Lung (tissue), 12 donors: Measurements from ENCODE around the gene CDSN. TPM values are rescaled to one million over a fixed set of nuclear protein-coding genes. Genes with fewer than 3 reads are reported as not detected.

Experiments
- ATAC-seq: fragments of 200-7000 bp; cut with Tn5 transposase; one replicate; pipeline ENCODE4 v1.9.1; 2020; ENCODE audit warnings: moderate number of reproducible peaks; ENCODE audit not compliant: insufficient read depth, low FRiP score
- DNase-seq, 3 donors: peaks; one replicate each; pipeline ENCODE4 v3.0.0-alpha.2; 2013 to 2017
- H3K27ac ChIP-seq, 2 donors: one replicate each; pipeline ENCODE4 v1.5.1; 2013; ENCODE audit warnings: mild to moderate bottlenecking in 2 of 2, moderate library complexity in 2 of 2, control low read depth in 1 of 2, inconsistent platforms in 1 of 2, low read depth in 1 of 2, low read length in 1 of 2
- H3K27me3 ChIP-seq, 3 donors: one replicate each; pipeline ENCODE4 v1.5.1; 2013; ENCODE audit warnings: low read length in 2 of 3; ENCODE audit not compliant: control insufficient read depth in 3 of 3, insufficient read depth in 3 of 3
- H3K36me3 ChIP-seq, 4 donors: one replicate each; pipeline ENCODE4 v1.5.1; 2013; ENCODE audit warnings: low read length in 4 of 4, mild to moderate bottlenecking in 1 of 4, moderate library complexity in 1 of 4; ENCODE audit not compliant: control insufficient read depth in 4 of 4, insufficient read depth in 4 of 4
- H3K4me1 ChIP-seq, 5 donors: one replicate each; pipeline ENCODE4 v1.5.1; 2013; ENCODE audit warnings: low read length in 5 of 5, mild to moderate bottlenecking in 2 of 5, moderate library complexity in 1 of 5; ENCODE audit not compliant: control insufficient read depth in 5 of 5, insufficient read depth in 5 of 5
- H3K4me3 ChIP-seq: one replicate; pipeline ENCODE4 v1.5.1; 2013; ENCODE audit warnings: mild to moderate bottlenecking, control low read depth, moderate library complexity
- H3K9ac ChIP-seq, 2 donors: one replicate each; pipeline ENCODE4 v1.5.1; 2013; ENCODE audit warnings: low read length in 2 of 2, control low read depth in 1 of 2; ENCODE audit not compliant: insufficient read depth in 1 of 2
- H3K9me3 ChIP-seq, 4 donors: one replicate each; pipeline ENCODE4 v1.5.1; 2013; ENCODE audit warnings: low read length in 3 of 4, mild to moderate bottlenecking in 1 of 4, moderate library complexity in 1 of 4; ENCODE audit not compliant: control insufficient read depth in 4 of 4, insufficient read depth in 3 of 4
- CTCF ChIP-seq: IDR thresholded peaks from 2 replicates; pipeline ENCODE4 v1.5.1; 2012; ENCODE audit warnings: mild to moderate bottlenecking; ENCODE audit errors: control extremely low read depth, extremely low read depth
- WGBS, 2 donors: extraction: QIAGEN DNeasy Blood & Tissue Kit; methylation state at CpG; one replicate each; pipeline ENCODE4 v1.1.7; 2013; 5-methylcytosine and 5-hydroxymethylcytosine counted together
- polyA plus RNA-seq, 2 donors: library from polyadenylated mRNA; stranded (reverse); fragments of 200-250 nt; gene quantifications; one replicate each; pipeline ENCODE4 v1.2.1, GENCODE V29; 2013
- total RNA-seq, 2 donors: library from RNA; depleted of rRNA in 1 of 2; stranded (reverse); fragments of >200 nt in 1 of 2; gene quantifications; one replicate each; pipeline ENCODE4 v1.2.1, GENCODE V29; 2014 to 2021
- donor health status: control.
- donor health status: control.
- donor health status: Bipolar disorder and iron deficiency.
- donor health status: healthy.
- donor health status: DM: yes; HTN: yes; CAD: no.

CDSN gene
- total and polyA plus RNA-seq, 4 donors = 0.05 to 0.10 (median 0.06) TPM; not detected in 1

GRCh38 chr6:31125586-31126363, 5.5 kb upstream of the CDSN start:
- DNase-seq (no peak), ATAC-seq (no peak)
- H3K4me1 ChIP-seq = peaks cover 0 to 21% (median 0%) of the 10 kb centered on the region in 5 donors
- H3K9ac ChIP-seq = no peak overlapping the region
- WGBS, 2 donors = 64 to 67% methylated on average over 12 of the region's 12 CpGs
- H3K27me3 ChIP-seq = peaks cover 0 to 4% (median 0%) of the 10 kb centered on the region in 3 donors
- H3K36me3 ChIP-seq = no peaks in the 10 kb centered on the region
- H3K27ac ChIP-seq = peak overlapping the region in 1 of 2 donors; percentile 13
- no peaks in the 10 kb centered on the region for H3K9me3 ChIP-seq
- no peak for TF ChIP-seq CTCF
- H3K4me3 ChIP-seq = no peak overlapping the region

DNA sequence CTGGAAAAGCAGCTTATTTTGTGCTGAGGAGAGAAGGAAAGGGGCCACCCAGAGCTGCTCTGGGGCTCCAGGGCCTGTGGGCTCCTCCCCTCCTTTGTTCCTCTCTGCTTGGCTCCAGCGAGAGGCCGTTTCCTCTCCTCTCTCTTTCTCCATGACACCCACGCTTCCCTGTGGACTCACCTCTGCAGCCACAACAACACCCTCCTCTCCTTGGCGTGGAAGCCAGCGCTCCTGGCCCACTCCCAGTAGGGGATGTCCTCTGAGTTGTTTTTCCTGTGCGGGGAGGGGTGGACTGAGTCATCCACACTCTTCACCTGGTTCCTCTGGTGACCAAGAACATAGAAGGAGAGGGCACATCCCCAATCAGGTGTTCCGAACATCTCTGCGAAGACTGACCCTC, 4.9 kb upstream of the CDSN start:
- Histone ChIP-seq H3K4me3 (no peak overlapping the region), H3K4me1 (peaks cover 0 to 24% (median 0%) of the 10 kb centered on the region in 5 donors), H3K9ac (no peak overlapping the region), H3K36me3 (no peaks in the 10 kb centered on the region), H3K9me3 (no peaks in the 10 kb centered on the region), H3K27me3 (peaks cover 0 to 4% (median 0%) of the 10 kb centered on the region in 3 donors), H3K27ac (peak overlapping the region in 1 of 2 donors; percentile 3)
- 33 to 57% methylated on average over 8 of the region's 8 CpGs for WGBS, 2 donors
- ATAC-seq (peak; percentile 43), DNase-seq (peak in 1 of 3 donors; percentile 16)
- TF ChIP-seq CTCF = no peak

- ATAC-seq (peak; percentile 31), DNase-seq (peak; percentile 47 to 89 (median 88))
- Histone ChIP-seq H3K27ac (peak overlapping the region; percentile 24 to 89), H3K9ac (no peak overlapping the region), H3K4me1 (peaks cover 0 to 24% (median 0%) of the 10 kb centered on the region in 5 donors), H3K27me3 (no peaks in the 10 kb centered on the region), H3K4me3 (no peak overlapping the region), H3K9me3 (no peaks in the 10 kb centered on the region), H3K36me3 (no peaks in the 10 kb centered on the region)
- no peak for TF ChIP-seq CTCF
- 55 to 67% methylated on average over 15 to 16 of the region's 16 CpGs for WGBS, 2 donors
Measured at GRCh38 chr6:31122791-31123706, 2.8 kb upstream of the CDSN start.
